Stimulated activated CD4-positive, alpha-beta T cell treated with anti-CD3 and anti-CD28 coated beads, Interleukin-1b, Interleukin-23, amount 100 ng/mL, for 4 hours (primary cell): ENCODE measurements around the gene SNCA.

Experiments
- DNase-seq, 2 donors: peaks; one replicate each; pipeline ENCODE4 v3.0.0-alpha.2; 2020; ENCODE audit warnings: low read depth in 2 of 2

SNCA gene

DNA sequence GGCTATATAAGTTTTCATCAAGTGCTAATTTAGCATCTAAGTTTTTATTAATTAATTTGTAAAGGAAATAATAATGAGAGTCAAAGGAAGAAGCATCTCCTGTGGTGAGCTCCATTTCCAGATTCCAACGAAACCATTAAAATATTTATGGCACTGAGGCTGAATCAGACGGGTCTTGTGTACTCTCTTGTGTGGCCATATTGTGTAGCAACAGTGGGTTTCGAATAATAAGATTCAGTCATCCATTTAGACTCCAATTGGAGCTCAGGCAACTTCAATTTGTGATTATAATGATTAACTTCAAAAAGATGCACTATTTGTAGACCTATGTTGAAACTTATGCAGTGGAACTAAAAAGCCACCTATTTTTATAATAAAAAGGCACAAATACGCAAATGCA, 82.4 kb downstream of the SNCA start:
- DNase-seq, result no peak

DNA sequence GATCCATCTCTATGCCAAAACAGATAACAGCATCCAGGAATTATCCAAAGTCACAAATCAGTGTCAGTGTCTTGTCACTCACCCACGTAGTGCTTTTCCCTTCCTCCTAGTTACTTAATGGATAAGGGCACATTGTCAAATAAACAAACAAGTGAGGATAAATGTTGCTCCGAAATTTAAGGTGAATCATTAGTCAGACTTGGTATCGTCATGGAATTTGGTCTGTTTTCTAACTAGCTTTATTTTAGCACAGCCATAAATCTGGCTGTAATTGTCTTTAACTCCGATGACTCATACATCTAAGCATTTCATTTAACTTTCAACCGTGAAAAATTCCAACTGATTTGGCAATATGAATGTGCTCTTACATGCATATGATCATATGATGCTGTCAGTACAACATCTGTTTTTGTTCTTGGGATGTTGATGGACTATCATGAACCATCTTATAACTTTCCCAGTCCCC, 83.3 kb downstream of the SNCA start:
- DNase-seq, result no peak

DNA sequence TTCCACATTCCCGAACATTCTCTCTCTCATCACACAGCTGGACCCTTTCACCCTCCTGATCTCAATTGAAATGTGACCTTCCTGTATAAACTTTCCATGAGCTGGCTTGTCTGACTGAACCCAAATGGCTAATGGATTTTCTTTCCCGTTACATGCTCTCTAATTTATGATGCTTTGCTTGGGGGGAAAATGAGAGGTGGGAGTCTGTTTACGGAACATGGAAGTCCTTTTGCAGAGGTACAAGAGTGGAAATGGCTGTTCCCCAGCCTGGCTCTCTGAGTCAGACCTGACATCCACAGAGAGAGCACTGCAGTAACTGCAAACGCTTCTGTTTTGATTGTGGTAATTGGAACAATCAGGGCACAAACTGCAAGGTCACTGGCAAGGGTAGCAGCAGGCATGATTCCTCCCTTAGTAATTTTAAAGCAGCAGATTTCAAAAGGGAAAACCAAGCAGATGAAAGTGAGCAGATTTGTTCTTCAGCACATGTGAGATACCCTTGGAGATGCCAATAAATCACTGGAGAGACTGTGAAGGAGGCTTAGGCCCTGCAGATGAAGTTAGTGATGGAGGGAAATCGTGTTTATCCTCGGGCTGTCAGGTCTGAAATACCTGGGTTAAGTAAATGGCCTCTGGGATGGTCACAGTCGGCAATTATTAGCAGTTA, 83.9 kb downstream of the SNCA start:
- DNase-seq, result no peak

DNA sequence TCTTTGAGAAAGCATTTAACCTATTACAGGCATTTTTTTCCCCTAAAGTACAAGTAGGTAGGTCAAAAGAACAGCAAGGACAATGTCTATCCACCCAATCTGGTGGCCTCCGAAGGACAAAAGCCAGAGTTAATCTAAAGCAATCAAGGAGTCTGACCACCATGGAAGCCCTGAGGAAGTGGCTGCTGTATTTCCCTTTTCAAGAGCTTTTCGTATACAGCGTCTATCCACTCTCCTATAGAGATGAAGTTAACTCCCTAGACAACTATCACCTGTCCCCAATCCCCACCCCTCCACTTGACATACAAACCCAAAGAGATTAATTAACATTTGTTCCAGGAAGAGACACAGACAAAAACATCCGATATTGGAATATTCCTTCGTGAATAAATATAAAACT, 85.5 kb downstream of the SNCA start:
- DNase-seq, result no peak

DNA sequence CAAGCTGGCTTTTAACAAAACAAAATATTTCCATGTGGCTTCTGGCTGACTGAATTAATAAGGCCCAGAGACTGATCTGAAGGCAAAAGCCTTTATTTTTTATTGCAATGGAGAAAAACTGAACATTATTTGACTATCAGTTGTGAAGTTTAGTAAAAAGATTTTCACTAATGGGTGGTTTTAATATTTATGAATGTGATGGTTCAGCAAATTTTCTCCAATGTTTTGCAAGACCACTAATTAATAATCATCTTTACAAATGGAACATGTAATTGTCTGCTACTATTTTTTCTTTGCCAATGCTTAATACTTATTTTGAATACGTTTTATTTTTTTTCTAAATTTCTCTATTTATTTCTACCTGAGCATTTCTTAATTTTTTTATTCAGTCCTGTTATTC, 90.6 kb downstream of the SNCA start:
- DNase-seq, result no peak

DNA sequence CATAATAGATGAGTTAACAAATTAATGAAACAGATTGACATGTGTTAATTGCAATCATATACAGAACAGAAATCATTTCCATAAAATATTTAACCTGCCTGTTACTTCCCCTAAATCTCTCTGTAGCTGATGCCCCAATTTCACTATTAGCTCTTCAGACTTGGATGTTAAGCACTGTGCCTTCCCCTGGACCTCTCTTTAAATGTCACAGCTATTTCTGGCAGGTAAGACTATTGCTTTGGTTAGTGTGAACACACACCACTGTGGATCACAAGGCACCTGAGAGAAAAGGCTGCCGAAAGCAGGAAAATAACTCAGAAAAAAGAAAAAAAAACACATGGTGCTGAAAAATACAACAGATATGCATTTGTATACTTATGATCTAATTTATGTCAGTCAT, 91.3 kb downstream of the SNCA start:
- DNase-seq, result no peak

DNA sequence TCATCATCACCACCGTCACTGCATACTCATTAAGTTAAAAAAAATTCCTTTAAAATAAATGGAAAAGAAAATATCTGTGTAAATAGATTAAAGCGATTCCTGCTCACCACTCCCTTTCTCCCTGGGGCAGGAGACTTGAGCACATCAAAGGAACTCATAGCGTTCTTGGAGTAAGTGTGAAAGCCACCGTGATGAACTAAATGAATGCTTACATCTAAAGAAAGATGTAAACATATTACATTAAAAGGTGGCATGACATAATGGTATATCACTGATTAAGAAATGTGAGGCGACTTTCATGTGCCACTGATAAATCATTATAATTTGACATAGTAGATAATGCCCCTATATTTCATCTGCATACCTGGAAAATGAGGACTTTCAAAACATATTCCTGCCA, 92.0 kb downstream of the SNCA start:
- DNase-seq, result no peak

DNA sequence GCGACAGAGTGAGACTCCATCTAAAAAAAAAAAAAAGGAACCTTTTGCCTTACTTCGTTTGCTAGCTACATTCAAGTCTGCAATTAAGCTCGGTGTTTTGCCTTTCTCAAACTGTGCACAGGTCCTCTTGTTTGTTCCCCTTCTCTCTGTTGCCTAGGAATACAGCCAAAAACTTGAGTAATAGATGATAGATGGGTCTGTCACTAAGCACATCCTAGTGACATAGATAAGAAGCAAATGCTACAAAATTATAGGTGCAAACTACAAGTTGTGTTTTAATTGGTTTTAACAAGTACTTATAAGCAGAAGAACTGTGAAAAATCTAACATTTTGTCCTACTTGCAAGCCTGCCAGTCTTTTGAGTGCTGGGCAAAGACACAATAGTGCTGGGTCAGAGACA, 95.2 kb downstream of the SNCA start:
- DNase-seq, result no peak

DNA sequence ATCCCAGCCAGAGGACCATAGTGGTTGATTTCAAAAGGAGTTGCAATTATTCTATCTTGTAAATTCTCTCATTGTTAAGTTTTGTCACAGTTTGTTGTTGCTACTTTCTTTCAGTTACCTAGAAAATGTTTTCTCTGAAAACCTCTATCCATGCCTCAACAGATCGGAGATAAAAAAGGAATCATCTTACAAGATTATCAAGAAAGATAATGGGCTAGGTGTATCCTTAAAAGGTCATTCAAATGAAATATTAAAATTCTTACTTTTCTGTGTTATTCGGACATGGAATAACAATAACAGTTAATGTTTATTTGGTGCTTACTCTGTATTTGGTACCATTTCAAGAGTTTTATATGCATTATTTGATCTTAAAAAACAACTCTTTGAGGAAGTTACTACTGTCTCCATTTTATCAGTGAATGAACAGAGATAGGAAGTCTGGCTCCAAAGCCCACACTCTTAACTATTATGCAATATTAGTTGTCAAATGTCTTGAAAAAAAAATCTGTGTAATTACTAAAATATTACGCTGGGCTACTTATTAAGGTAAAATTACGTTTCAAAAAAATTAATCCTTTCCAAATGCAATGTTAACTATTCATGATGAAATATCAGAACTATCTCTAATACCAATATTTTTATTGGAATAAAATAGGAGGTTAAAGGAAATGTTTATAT, 97.5 kb downstream of the SNCA start:
- no peak for DNase-seq

DNA sequence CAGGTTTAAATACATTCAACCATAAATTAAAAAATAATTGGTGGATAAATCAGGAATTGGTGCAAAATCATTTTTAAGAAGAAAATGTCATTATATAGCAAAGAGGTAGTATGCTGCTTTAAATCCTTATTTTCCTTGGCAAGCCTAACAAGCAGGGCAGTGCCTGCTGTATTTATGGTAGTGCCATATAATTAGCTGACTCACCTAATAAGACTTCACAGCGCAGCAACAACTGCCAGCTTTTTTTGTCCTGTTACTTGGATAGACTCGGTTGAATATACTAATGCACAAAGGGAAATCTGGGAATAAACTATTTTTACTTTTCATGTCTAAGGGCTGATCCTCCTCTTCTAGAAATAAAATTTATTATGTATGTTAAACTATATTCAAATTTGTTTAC, 99.1 kb downstream of the SNCA start:
- DNase-seq, result no peak

DNA sequence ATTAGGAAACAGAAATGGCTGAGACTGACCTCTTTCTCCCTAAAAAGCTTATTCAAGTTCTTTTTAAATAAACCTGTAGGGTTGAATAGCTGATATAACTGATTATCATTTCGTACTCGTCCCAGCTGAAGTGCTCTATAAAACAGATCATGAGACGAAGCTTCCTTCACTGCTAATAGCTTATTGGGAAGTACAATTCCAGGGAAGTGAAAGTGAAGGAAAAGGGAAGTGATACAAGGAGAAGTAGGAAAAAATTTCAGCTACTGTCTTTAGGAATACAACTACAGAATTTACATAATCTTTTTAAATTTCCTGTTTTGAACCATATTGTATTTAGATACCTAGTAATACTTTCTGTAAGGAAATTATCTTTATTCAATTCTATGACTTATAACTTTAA, 103.0 kb downstream of the SNCA start:
- DNase-seq, result no peak

DNA sequence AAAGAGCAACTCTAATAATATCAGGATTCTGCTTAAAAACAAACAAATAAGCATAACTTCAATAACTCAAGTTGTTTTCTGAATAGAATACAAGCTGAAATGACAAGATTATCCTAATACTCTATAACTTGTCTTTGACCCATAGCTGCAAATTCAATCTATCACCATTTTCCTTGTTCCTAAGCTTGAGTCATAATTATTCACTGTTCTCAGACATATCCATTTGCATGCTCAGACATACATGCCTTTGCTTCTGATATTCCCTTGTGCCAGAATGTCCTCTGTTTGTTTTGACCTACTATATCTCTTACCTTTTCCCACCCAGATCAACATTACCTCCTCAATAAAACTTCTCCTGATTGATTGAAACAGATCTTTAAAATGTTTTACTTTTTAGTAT, 109.7 kb downstream of the SNCA start:
- no peak for DNase-seq

DNA sequence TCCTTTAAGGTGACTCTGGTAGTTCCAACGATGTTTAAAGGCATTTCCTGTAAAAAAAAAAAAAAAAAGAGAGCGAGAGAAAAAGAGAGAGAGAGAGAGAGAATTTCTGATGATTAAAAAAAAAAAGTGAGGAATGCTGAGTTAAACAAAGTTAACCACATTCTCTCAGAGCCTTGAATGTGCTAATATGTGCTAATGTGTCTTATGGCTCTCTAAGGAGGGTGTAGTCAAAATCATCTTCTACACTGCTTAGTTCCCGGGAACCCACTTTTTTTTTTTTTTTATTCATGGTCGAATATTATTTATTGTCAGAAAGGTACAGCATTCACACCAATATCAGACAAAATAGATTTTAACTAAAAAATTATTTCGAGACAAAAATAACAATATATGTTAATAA, 111.7 kb downstream of the SNCA start:
- DNase-seq, result no peak

DNA sequence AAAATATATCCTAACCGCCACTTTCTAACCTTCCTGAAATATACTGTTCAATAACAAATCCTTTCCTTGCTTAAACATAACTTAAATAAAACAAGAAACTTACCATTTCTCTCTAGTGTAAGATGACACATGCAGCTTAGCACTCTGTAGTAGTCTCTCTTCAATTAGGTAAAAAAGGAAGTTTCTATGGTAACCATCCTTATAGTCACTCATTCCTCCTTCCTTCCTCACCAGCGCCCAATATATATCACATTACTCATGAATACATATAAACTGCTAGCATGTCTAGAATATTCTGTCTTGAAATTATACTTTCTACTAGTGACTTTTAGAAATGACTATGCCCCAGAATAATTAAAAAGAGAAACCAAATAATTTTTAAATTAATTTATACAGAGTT, 112.2 kb downstream of the SNCA start:
- DNase-seq, result no peak

DNA sequence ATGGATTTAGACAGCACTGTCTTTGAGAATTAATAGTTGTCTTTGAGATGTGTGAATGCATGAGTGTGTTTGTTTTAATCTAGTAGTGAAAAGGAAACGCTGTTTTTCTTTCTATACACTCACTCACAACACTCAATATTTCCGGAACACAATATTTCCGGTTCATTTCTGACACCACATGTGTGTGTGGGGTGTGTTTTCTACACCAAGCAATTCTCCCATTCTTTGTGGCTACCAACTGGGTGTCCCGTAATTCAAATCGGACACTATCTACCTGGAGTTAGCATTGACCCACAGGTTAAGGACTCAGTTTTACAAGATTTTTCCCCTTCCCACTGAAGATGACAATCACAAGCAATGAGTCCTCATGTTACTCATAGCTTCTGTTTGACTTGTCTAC, 113.9 kb downstream of the SNCA start:
- DNase-seq, result no peak

DNA sequence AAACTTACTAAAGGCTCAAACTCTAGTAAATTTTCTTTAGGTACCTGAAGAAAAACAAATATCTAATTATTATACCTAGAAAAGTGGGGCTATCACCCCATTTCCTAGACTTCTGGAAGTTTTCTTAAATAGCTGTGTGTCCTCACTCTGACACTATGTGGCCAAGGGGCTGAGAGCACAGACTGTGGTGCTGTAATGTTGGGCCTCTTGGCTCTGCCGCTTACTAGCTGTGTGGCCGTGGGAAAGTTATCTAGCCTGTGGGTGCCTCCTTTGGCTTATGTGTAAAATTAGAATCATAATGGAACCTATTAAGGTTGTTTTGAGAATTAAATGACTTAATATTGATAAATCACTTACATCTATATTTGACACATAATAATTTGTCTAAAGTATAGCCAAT, 114.4 kb downstream of the SNCA start:
- no peak for DNase-seq

DNA sequence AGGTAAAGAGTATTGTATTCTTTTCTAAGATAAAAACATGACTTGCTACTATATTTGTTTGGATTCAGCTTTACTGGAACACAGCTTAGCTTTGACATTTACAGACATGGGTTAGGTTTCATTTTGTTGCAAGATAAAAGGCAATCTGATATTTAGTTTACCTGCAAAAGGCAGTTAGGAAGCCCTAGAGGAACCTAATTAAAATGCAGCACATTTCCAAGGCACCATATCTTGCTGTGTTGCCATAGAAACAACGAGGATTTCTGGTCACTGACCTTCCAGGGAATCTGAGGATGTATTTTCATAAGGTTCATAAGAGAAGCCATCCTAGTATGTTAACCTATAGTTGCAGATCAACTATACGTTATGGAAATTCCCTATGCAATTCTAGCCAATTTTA, 116.0 kb downstream of the SNCA start:
- DNase-seq, result no peak

DNA sequence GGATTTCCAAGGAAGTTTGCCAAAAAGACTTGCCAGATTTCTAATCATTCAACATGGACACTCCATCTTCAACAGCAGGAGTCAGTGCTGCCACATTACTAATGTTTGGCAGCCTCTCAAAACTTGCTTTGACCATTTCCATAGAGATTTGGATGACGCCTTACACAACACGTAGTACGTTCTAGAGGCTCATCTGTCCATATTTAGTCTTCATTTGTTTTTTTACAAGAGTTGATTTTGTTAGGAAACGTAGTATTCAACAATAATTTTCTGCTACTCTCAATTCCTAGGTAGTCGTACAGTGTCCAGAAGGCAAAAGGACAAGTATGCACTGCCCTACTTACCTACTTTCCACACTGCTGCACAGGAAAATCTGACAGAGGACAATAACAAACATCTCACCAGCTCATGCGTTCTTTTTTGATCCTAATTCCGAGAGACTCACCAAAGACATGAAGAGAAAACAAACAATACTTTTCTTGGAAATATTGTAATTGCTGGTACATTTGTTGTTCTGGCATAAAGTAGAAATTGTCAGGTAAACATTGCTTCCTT, 117.3 kb downstream of the SNCA start:
- DNase-seq, result no peak

DNA sequence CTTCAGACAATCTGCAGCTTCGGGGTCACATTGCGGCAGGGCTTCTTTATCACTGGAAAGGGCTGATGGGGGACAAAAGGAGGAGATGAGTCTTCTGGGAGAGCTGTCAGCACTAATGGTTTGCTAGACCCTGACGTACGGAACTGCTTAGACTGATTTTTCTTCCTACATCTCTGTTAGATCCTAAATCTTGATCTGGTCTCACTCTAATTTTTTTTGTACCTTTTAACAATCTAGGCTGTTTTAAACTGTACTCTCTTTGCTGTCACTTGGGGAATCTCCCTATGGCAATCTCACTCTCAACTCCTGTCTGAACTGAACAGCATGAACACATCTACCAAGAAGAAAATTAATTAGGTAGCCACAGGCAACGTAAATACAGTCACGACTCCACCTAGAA, 120.1 kb downstream of the SNCA start:
- no peak for DNase-seq

DNA sequence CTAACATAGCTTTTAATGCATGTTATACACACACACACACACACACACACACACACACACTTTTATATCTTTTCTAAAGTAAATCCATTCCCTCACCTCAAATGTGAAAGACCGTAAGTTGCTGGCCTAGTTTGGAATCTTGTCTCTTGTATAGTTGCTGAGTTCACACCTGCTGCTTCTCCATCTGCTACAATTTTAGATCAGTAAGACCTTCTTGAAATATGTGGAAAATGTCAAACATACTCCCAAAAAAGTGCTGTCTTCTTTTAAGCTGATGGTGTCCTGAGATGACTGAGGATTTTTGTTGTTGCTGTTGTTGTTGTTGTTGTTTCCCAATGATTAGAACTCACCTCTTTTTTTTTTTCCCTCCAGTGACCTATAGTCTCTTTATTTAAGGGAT, 121.3 kb downstream of the SNCA start:
- DNase-seq, result no peak

DNA sequence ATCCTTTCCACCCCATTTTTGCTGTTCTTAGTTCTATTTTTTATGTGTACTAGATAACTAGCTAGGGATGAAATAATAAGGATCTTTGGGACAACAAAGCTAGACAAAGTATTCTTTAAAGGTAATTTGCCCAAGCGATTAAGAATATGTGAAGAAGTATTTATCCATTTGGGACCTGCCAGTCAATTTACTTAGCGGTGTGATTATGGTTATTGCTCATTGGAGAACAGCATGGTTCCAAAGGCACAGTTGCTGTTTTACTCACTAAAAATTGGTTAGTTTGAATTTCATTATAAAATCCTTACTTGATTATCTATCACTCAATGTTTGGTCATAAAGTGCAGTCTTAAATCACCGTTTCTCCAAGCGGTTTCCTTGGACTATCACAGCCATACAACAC, 124.1 kb downstream of the SNCA start:
- DNase-seq, result no peak

DNA sequence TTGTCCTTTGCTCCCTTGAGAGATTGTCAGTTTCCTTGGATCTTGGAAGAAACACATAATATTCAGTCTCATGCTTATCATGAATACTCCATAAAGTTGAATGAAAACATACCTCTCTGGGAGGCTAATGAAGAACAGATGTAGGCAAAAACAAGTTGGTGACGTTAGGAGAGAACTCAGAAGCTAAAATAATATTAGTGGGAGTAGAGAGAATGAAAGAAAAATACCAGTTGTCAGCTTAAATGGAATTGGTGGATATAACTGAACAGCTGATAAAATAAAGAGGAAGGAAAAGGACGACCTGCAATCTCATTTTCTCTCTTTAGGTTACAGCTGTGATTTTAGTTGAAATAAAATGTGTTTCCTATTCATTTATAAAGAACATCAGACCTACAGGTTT, 124.8 kb downstream of the SNCA start:
- DNase-seq, result no peak

DNA sequence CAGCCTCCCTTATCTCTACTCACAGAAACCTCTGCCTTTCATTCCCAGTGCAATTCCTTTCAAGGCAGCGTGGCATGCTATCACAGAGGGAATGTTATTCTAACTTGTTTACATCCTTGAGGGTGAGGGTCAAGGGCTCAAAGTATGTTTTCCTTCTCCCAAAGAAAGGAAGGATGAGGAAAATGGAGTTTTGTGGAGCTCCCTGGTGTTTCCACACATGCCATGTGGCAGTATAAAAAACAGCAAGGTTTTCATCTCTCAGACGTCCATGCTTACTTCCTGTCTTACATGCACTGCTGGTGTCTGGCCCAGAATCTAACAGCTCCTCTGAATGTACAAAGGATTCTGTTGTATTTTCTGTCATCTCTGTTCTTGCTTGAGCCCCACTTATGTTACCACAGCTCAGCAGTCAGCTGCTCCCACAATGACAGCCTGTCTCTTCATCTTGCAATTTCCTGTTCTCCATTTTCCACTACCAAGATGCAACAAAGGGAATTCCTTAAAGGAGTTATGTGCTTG, 128.0 kb downstream of the SNCA start:
- no peak for DNase-seq
